Trophoblast cell (in vitro differentiated cells and primary cell): ENCODE data around the gene MSH3.
A peak's percentile ranks its signal among the peaks of the same experiment; 100 is the strongest.

Experiments
- DNase-seq, 2 donors: peaks; one replicate each; pipeline ENCODE4 v3.0.0-alpha.2; 2016
- H2AFZ ChIP-seq: 2 replicates; pipeline ENCODE4 v1.6.1; 2013; ENCODE audit warnings: low read length, moderate library complexity, mild to moderate bottlenecking; ENCODE audit not compliant: insufficient read depth, poor library complexity
- H2AK5ac ChIP-seq: 2 replicates; pipeline ENCODE4 v1.6.1; 2013; ENCODE audit warnings: mild to moderate bottlenecking, low read length
- H2BK120ac ChIP-seq: 2 replicates; pipeline ENCODE4 v1.6.1; 2013; ENCODE audit warnings: low read length, mild to moderate bottlenecking, moderate library complexity; ENCODE audit not compliant: insufficient read depth, poor library complexity
- H2BK12ac ChIP-seq: 2 replicates; pipeline ENCODE4 v1.6.1; 2013; ENCODE audit warnings: mild to moderate bottlenecking, low read length, moderate library complexity
- H2BK5ac ChIP-seq: 2 replicates; pipeline ENCODE4 v1.6.1; 2013; ENCODE audit warnings: low read length, low read depth, moderate library complexity, mild to moderate bottlenecking; ENCODE audit not compliant: poor library complexity
- H3K14ac ChIP-seq: 2 replicates; pipeline ENCODE4 v1.6.1; 2013; ENCODE audit warnings: mild to moderate bottlenecking, low read length
- H3K18ac ChIP-seq: 2 replicates; pipeline ENCODE4 v1.6.1; 2013; ENCODE audit warnings: mild to moderate bottlenecking, low read length
- H3K23ac ChIP-seq: 2 replicates; pipeline ENCODE4 v1.6.1; 2013; ENCODE audit warnings: low read length
- H3K27ac ChIP-seq: 2 replicates; pipeline ENCODE4 v1.5.1; 2013; ENCODE audit warnings: low read depth, mild to moderate bottlenecking, inconsistent platforms, low read length, moderate library complexity
- H3K27me3 ChIP-seq: 2 replicates; pipeline ENCODE4 v1.6.1; 2013; ENCODE audit warnings: inconsistent platforms, mild to moderate bottlenecking, low read length, moderate library complexity; ENCODE audit not compliant: insufficient read depth
- H3K36me3 ChIP-seq, 2 experiments: 1 replicate in 1 of 2; 2 replicates in 1 of 2; pipeline ENCODE4 v1.6.1; 2013; ENCODE audit warnings: low read length in 2 of 2, mild to moderate bottlenecking in 2 of 2, moderate library complexity in 1 of 2; ENCODE audit not compliant: insufficient read depth in 2 of 2, control insufficient read depth in 1 of 2
- H3K4ac ChIP-seq: 2 replicates; pipeline ENCODE4 v1.6.1; 2013; ENCODE audit warnings: low read depth, mild to moderate bottlenecking, low read length, moderate library complexity
- H3K4me1 ChIP-seq, 2 experiments: 1 replicate in 1 of 2; 2 replicates in 1 of 2; pipeline ENCODE4 v1.6.1; 2013; ENCODE audit warnings: low read length in 2 of 2, mild to moderate bottlenecking in 2 of 2, moderate library complexity in 1 of 2; ENCODE audit not compliant: insufficient read depth in 2 of 2, control insufficient read depth in 1 of 2
- H3K4me2 ChIP-seq: 2 replicates; pipeline ENCODE4 v1.6.1; 2013; ENCODE audit warnings: inconsistent platforms, mild to moderate bottlenecking, low read length, moderate library complexity
- H3K4me3 ChIP-seq: 2 replicates; pipeline ENCODE4 v1.5.1; 2013; ENCODE audit warnings: mild to moderate bottlenecking, low read depth, low read length, inconsistent platforms
- H3K79me1 ChIP-seq: one replicate; pipeline ENCODE4 v1.6.1; 2013; ENCODE audit warnings: low read length
- H3K79me2 ChIP-seq: 2 replicates; pipeline ENCODE4 v1.6.1; 2013; ENCODE audit warnings: low read length, mild to moderate bottlenecking; ENCODE audit not compliant: control insufficient read depth, insufficient read depth, poor library complexity
- H3K9ac ChIP-seq: 2 replicates; pipeline ENCODE4 v1.6.1; 2013; ENCODE audit warnings: mild to moderate bottlenecking, low read length
- H3K9me3 ChIP-seq: 2 replicates; pipeline ENCODE4 v1.6.1; 2013; ENCODE audit warnings: low read depth, mild to moderate bottlenecking, control low read depth, inconsistent platforms, low read length; ENCODE audit not compliant: insufficient read depth
- H4K12ac ChIP-seq: 2 replicates; pipeline ENCODE4 v1.6.1; 2013; ENCODE audit warnings: low read depth, mild to moderate bottlenecking, low read length, moderate library complexity
- H4K8ac ChIP-seq: 2 replicates; pipeline ENCODE4 v1.6.1; 2013; ENCODE audit warnings: low read depth, mild to moderate bottlenecking, low read length, moderate library complexity
- H4K91ac ChIP-seq: one replicate; pipeline ENCODE4 v1.6.1; 2013; ENCODE audit warnings: low read depth, mild to moderate bottlenecking, low read length, moderate library complexity
- WGBS: extraction: QIAGEN DNeasy Blood & Tissue Kit; methylation state at CpG from one replicate; pipeline ENCODE4 v1.1.7; 2013; ENCODE audit warnings: missing lambda C conversion rate; ENCODE audit not compliant: insufficient read length, insufficient coverage; ENCODE audit errors: extremely low coverage; 5-methylcytosine and 5-hydroxymethylcytosine counted together

MSH3 gene

GRCh38 chr5:80864109-80864508, 209.7 kb downstream of the MSH3 start:
- H3K23ac ChIP-seq: no peak overlapping the region
- no peak overlapping the region for H4K91ac ChIP-seq
- H2AFZ ChIP-seq: no peak overlapping the region
- DNase-seq: no peak
- H3K27ac ChIP-seq: peak overlapping the region; percentile 86
- no peak overlapping the region for H3K9ac ChIP-seq
- H3K4me3 ChIP-seq: no peak overlapping the region
- H3K27me3 ChIP-seq: no peaks in the 10 kb centered on the region
- H3K36me3 ChIP-seq: no peaks in the 10 kb centered on the region
- H3K4me2 ChIP-seq: no peak overlapping the region
- H3K4ac ChIP-seq: no peak overlapping the region
- no peaks in the 10 kb centered on the region for H3K9me3 ChIP-seq
- no peak overlapping the region for H4K8ac ChIP-seq
- H2AK5ac ChIP-seq: no peak overlapping the region
- H4K12ac ChIP-seq: no peak overlapping the region
- peaks cover 9 to 12% of the 10 kb centered on the region in 2 experiments for H3K4me1 ChIP-seq
- H2BK5ac ChIP-seq: no peak overlapping the region
- H3K18ac ChIP-seq: no peak overlapping the region
- H3K14ac ChIP-seq: no peak overlapping the region
- no CpG with 5 or more reads among the region's 1 CpG for WGBS
- H2BK120ac ChIP-seq: no peak overlapping the region
- peaks cover 22% of the 10 kb centered on the region for H3K79me1 ChIP-seq
- H2BK12ac ChIP-seq: no peak overlapping the region
- peaks cover 3% of the 10 kb centered on the region for H3K79me2 ChIP-seq

GRCh38 chr5:80864706-80865435, 210.4 kb downstream of the MSH3 start:
- Histone ChIP-seq H3K4me1 (peaks cover 9 to 12% of the 10 kb centered on the region in 2 experiments), H2BK12ac (no peak overlapping the region), H3K36me3 (no peaks in the 10 kb centered on the region), H3K79me2 (peaks cover 3% of the 10 kb centered on the region), H3K23ac (no peak overlapping the region), H3K9ac (no peak overlapping the region), H3K9me3 (no peaks in the 10 kb centered on the region), H4K12ac (no peak overlapping the region), H3K18ac (no peak overlapping the region), H3K14ac (no peak overlapping the region), H2BK5ac (no peak overlapping the region), H2BK120ac (no peak overlapping the region), H2AK5ac (no peak overlapping the region), H3K4ac (no peak overlapping the region), H3K4me2 (no peak overlapping the region), H3K79me1 (peaks cover 22% of the 10 kb centered on the region), H4K91ac (no peak overlapping the region), H3K4me3 (no peak overlapping the region), H4K8ac (no peak overlapping the region), H3K27ac (peak overlapping the region; percentile 56), H2AFZ (no peak overlapping the region), H3K27me3 (no peaks in the 10 kb centered on the region)
- no CpG with 5 or more reads among the region's 3 CpGs for WGBS
- peak in 1 of 2 donors; percentile 13 for DNase-seq

GRCh38 chr5:80865551-80865950, 211.1 kb downstream of the MSH3 start:
- Histone ChIP-seq H4K12ac (no peak overlapping the region), H4K8ac (no peak overlapping the region), H2BK120ac (no peak overlapping the region), H3K14ac (no peak overlapping the region), H3K18ac (no peak overlapping the region), H3K23ac (no peak overlapping the region), H2AK5ac (no peak overlapping the region), H2BK12ac (no peak overlapping the region), H2BK5ac (no peak overlapping the region), H3K79me1 (peaks cover 22% of the 10 kb centered on the region), H4K91ac (no peak overlapping the region), H3K4ac (no peak overlapping the region), H3K4me1 (peaks cover 9 to 14% of the 10 kb centered on the region in 2 experiments), H3K27me3 (no peaks in the 10 kb centered on the region), H3K4me3 (no peak overlapping the region), H3K4me2 (no peak overlapping the region), H3K9ac (no peak overlapping the region), H2AFZ (no peak overlapping the region), H3K9me3 (no peaks in the 10 kb centered on the region), H3K79me2 (peaks cover 3% of the 10 kb centered on the region), H3K36me3 (no peaks in the 10 kb centered on the region), H3K27ac (no peak overlapping the region)
- no peak for DNase-seq
- WGBS: no CpG with 5 or more reads among the region's 2 CpGs

- Histone ChIP-seq H3K23ac (no peak overlapping the region), H3K18ac (no peak overlapping the region), H2BK120ac (no peak overlapping the region), H3K27ac (no peak overlapping the region), H3K79me1 (peaks cover 17% of the 10 kb centered on the region), H3K9ac (no peak overlapping the region), H3K4me2 (no peak overlapping the region), H3K79me2 (peaks cover 3% of the 10 kb centered on the region), H2BK5ac (no peak overlapping the region), H2AK5ac (no peak overlapping the region), H2AFZ (no peak overlapping the region), H3K4me3 (no peak overlapping the region), H2BK12ac (no peak overlapping the region), H3K9me3 (no peaks in the 10 kb centered on the region), H4K91ac (no peak overlapping the region), H3K4me1 (peaks cover 10 to 14% of the 10 kb centered on the region in 2 experiments), H4K12ac (no peak overlapping the region), H3K14ac (no peak overlapping the region), H3K36me3 (no peaks in the 10 kb centered on the region), H3K27me3 (no peaks in the 10 kb centered on the region), H3K4ac (no peak overlapping the region), H4K8ac (no peak overlapping the region)
- DNase-seq: no peak
- no CpG with 5 or more reads among the region's 2 CpGs for WGBS
Observed at GRCh38 chr5:80866371-80866770, 211.9 kb downstream of the MSH3 start.
